Measurements from ENCODE around the gene EXOC3. TPM values are rescaled to one million over a fixed set of nuclear protein-coding genes. Genes with fewer than 3 reads are reported as not detected.

Gene EXOC3
- polyA plus RNA-seq, 10 donors: 30.3 to 35.9 (median 34.0) TPM

- no peak for DNase-seq
Observed at GRCh38 chr5:455806-456205, 12.8 kb downstream of the EXOC3 start.

- DNase-seq: no peak
Observed at GRCh38 chr5:456351-457194, 13.6 kb downstream of the EXOC3 start.

- DNase-seq: no peak
Observed at GRCh38 chr5:457195-457961, 14.4 kb downstream of the EXOC3 start.

GRCh38 chr5:458547-459353 is 15.8 kb downstream of the EXOC3 start:
- DNase-seq: no peak

DNA sequence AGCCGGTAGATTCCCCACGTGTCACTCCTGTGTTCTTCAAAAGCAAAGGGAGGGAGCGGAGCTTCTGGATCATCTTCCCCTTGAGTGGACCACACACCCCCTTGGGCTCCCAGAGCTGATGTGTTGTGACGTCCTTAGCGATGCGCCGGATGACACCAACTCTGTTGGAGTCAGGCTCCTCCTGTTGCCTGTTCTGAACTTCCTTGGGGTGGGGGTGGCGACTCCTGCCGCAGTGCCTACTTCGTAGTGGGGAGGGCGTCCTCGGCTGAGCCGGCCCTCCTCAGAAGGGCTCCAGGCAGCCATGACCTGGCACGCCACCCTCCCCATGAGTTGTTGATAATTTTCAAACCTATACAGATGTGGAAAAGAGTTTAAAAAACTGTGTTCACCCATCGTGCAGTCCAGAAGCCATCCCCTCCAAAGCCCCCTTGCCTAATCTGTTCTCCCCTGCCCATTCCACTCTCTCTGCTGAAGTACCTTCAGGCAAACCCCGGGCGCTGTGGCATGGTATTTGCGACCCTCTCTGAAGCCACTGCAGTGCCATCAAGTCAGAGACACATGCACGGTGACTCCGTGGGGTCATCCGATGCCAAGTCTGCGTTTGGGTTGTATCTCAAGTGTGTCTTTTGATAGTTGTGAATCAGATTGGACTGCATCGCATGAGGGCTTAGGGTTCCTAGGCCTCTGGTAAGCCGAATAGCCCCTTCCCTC is 16.7 kb downstream of the EXOC3 start:
- no peak for DNase-seq

DNA sequence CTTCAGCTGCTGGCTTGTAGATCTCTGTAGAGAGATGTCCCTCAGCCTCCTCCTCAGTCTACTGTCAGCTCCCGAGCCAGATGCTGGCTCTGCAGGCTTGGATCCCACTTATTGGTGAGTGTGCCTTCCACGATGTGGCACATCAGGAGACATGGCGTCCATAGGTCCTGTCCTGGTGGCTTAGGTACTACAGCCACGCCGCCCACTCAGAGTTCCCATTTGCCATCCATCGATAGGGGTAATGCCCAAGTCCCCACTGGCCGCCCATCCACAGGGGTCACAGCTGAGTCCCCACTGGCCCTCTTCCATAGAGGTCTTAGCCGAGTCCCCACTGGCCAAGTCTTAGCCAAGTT is 17.3 kb downstream of the EXOC3 start:
- no peak for DNase-seq

DNA sequence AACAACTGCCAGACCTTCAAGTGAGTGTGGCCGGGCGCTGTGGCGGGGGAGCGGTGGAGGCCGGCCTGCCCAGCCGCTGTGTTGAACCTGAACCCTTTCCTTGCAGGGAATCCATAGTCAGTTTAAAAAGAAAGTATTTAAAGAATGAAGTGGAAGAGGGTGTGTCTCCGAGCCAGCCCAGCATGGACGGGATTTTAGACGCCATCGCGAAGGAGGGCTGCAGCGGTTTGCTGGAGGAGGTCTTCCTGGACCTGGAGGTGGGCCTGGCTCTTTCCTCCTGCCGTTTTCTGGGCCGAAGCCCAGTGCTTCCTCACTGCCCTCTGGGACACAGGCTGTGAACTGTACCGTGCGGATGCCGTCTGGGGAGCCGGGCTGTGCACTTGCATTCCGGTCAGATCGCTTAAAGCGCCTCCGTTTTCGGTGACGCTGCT is 19.1 kb downstream of the EXOC3 start:
- no peak for DNase-seq

- DNase-seq: no peak
Observed at GRCh38 chr5:463301-463700, 20.3 kb downstream of the EXOC3 start.

DNA sequence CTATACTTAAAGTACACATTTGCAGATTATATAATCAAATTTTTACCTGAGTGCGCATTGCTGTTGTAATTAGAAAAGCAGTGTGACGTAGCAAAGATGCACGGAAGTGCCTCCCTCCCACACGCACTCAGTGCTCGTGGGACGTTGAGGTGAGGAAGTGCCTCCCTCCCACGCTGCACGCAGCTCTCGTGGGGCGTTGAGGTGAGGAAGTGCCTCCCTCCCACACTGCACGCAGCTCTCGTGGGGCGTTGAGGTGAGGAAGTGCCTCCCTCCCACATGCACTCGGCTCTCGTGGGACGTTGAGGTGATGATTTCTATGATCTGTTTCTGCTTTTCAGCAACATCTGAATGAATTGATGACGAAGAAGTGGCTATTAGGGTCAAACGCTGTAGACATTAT is 21.0 kb downstream of the EXOC3 start:
- no peak for DNase-seq

- DNase-seq: no peak
Observed at GRCh38 chr5:464446-464842, 21.5 kb downstream of the EXOC3 start.

DNA sequence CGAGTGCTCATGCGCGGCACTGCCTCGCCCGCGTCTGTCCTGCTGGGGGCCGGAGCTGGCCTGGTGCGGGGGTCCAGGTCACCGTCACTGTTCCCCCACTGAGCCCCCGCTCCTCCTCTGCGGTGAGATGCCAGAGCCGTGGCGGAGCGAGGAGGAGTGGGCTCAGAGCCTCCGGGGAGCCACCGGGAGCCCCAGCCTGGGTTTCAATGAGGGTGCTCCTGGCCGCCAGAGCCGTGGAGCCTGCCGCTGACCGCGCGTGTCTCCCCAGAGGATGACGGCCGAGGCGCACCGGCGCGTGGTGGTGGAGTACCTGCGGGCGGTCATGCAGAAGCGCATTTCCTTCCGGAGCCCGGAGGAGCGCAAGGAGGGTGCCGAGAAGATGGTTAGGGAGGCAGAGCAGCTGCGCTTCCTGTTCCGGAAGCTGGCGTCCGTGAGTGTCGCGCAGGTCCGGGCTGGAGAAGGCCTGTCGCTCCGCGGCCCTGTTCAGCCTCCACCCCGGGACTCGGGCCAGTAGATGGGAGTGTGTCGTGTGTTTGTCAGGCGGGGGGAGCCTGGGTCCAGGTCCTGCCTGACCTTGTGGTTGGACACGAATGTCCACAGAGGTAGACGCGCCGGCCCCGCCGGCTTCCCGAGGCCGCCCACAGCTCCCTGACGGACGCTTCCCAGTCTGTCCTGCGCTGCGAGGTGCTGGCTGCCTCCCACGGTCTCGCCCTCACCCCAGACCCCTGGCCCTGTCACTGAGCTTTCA is 22.0 kb downstream of the EXOC3 start:
- no peak for DNase-seq

DNA sequence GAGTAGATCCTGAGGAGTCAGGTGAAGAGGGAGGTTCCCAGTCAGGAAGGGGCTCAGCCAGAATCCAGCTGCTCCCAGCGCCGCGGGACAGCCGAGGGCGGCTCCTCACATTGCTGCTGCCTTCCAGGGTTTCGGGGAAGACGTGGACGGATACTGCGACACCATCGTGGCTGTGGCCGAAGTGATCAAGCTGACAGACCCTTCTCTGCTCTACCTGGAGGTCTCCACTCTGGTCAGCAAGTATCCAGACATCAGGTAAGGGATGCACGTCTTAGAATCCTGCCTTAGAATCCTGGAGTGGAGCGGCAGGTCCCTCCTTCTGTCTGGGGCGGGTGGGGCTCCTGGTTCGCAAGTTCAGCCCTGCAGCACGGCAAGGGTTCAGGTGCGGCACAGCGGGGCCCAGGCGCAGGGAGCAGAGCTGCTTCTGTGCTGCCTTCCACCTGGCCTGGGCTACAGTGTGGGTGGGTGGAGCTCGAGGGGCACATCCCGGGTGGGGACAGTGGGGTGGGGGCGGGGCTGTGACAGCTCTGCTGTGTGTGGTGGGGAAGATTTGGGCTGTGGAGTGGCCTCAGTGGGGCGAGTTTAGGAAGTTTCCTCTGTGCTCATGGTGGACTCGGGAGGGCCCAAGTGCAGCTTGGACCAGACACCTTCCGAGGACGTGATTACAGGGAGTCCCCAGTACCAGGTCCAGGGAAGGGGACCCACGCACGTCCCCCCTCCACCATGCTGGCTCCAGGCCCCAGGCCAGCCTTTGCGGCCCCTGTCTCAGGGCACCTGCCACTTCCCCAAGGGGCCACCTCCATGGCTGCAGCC is 22.8 kb downstream of the EXOC3 start:
- no peak for DNase-seq

DNA sequence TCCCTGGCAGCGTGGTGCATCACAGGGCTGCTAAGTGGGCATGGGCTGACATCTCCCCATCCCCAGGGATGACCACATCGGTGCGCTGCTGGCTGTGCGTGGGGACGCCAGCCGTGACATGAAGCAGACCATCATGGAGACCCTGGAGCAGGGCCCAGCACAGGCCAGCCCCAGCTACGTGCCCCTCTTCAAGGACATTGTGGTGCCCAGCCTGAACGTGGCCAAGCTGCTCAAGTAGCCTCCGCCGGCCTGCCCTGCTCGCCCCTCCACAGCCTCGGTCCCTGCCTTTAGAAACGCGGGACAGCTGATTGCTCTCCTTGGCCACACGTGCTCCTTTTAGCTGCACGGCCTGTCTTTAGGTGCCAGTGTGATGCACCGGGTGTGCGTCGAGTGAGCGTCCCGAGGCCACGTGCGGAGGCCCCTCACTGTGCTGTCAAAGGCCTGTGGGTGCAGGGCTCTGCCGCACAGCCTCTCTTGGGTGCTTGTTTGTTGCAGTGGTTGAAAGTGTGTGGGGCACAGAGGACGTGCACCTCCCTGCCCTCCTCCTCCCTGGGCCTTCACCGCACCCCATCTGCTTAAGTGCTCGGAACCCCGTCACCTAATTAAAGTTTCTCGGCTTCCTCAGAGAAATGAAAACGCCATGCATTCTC is 23.8 kb downstream of the EXOC3 start:
- DNase-seq: no peak

- DNase-seq: no peak
Observed at GRCh38 chr5:468401-468800, 25.4 kb downstream of the EXOC3 start.

DNA sequence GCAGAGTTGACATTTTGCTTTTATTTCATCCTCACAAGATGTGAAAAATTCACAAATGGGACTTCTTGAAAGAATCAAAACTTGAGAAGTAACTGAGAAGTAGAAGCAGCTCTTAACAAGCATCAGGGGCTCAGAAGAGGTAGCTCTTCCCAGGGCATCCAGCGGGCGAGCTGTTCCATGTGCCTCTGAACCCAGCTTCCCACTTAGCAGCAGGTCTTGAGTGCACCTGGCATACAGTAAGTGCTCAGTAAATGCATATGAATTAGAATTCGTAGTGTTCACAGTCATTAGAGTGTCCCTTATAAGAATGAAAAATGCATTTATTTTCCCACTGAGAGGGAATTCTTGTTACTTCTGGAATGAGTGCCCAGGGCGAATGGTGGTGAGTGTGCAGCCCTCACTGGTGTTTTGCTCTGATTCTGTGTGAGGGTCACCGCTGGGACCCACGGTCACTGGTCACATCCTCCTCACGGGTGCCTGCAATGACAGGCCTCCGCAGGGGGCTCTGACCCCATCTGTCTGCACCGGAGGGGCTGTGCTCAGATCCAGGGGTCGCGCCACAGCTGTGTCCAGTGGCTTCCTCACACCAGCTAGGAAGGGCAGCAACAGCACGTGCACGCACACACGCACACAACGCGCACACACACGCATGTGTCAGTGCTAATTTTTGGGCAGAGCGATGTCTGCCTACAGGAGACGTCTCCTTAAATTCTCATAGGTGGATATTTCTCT is 26.9 kb downstream of the EXOC3 start:
- no peak for DNase-seq

- no peak for DNase-seq
Observed at GRCh38 chr5:470961-471749, 28.2 kb downstream of the EXOC3 start.

DNA sequence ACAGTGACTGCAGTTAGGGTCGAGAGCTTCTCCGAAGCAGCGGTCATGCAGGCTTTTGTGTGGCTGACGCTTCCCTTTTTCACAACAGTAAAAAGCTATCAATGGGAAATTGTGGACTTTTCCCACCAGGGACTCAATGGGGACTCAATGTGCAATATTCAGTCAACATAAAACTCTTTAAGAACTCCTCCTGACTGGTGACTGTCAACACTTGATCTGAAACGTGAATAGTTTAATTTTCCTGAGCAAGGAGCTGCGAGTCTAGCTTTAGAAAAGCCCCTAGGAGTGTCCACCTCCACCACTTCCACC is 28.7 kb downstream of the EXOC3 start:
- DNase-seq: no peak

- DNase-seq: peak in 2 of 3 donors; percentile 19 to 42
Observed at GRCh38 chr5:472076-472655, 29.2 kb downstream of the EXOC3 start.

Data from muscle of back (tissue), 11 donors.